Erythroblast (primary cell): Measurements from ENCODE around the gene VPS33B.
A peak's percentile ranks its signal among the peaks of the same experiment; 100 is the strongest.

Experiments
- DNase-seq, 2 experiments: peaks; one replicate each; lab custom pipeline; 2025; lab: John Stamatoyannopoulos, UW
- GATA1 ChIP-seq: IDR thresholded peaks from 2 replicates; pipeline ENCODE4 v1.6.1; 2011; ENCODE audit warnings: low read depth, mild to moderate bottlenecking, control low read depth, low read length, moderate library complexity
- POLR2A ChIP-seq: IDR thresholded peaks from 2 replicates; pipeline ENCODE4 v1.6.1; 2011; ENCODE audit warnings: mild to moderate bottlenecking, low read length

The VPS33B gene

DNA sequence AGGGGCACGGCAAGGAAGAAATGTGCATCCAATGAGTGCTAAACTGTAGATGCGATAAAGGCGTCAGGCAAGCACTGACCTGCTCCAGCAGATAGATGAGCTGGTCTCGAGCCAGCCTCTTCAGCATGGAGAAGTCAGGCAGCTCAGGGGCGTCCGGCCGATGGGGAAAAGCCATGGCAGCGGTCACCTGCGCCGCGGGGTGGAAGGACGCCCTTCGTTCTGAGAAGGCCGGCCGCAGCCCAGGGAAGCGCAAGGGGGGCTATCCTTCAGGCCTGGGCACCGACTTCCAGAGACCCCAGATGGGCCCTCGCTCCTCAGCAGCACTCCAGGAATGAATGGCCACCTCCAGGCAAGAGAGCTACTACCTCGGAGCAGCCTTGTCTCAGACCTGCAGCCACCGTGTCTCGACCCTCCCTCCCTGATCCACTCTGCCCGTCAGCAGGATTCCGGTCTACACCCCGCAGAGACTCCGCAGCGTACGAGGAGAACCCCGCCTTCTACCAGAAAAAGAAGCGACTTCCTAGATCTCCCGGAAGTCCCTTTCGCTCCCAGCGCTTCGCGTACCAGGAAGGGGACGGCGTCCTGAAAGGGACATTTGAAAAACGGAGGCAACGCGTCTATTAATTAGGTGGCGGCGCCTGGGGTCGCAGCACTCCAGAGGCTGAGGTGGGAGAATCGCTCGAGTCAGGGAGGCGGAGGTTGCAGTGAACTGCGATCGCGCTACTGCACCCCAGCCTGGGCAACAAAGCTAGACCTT is at the start of gene VPS33B:
Gene VPS33B (minus strand): TSS at position 520 of the 757 bp plus-strand sequence. CDS start 345 bp downstream, at position 175.
- DNase-seq = peak; percentile 87 to 88
- no peak for TF ChIP-seq GATA1
- TF ChIP-seq POLR2A = peak; percentile 77

DNA sequence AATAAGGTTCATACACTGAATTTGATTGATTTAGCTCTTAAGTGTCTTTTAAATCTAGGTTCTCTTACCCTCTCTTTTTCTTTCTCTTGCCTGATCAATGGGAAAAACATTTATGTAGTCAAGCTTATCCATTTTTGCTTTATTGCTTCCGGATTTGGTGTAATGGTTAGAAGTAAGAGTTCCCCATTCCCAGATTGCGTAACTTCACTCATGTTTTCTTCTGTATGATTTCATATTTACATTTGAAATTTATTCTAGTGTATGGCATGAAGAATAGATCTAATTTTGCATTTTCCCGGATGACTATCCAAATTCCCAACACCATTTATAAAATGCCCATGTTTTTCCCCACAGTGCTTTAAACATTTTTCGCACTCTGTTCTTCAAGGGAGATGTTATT is 49.8 kb upstream of the VPS33B start:
- no peak for DNase-seq
- TF ChIP-seq POLR2A (no peak), GATA1 (no peak)

- no peak for TF ChIP-seq GATA1
- no peak for TF ChIP-seq POLR2A
- no peak for DNase-seq
These were observed 48.5 kb upstream of the VPS33B start for GRCh38 chr15:91070872-91071271.

- DNase-seq = no peak
- TF ChIP-seq GATA1 = no peak
- TF ChIP-seq POLR2A = no peak
These were observed 46.6 kb upstream of the VPS33B start for GRCh38 chr15:91068966-91069365.

DNA sequence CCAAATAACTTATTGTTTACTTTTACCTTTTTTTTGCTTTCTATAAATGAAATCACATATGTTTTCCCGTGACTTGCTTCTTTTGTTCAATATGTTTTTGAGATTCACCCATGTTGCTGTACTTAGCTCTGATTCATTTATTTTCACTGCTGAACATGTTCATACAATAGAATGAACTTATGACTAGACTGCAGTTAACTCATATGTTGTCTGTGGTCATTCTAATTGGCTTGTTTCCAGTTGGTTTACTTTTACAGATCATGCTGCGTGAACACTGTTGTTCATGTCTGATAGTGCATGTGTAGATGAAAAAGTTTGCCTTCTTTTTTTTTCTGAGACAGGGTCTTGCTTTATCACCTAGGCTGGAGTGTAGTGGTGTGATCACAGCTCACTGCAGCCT is 46.0 kb upstream of the VPS33B start:
- DNase-seq = no peak
- TF ChIP-seq GATA1 = no peak
- TF ChIP-seq POLR2A = no peak

GRCh38 chr15:91067036-91067435 is 44.6 kb upstream of the VPS33B start:
- no peak for TF ChIP-seq GATA1
- no peak for TF ChIP-seq POLR2A
- no peak for DNase-seq

- DNase-seq = no peak
- TF ChIP-seq GATA1 (no peak), POLR2A (no peak)
These were observed 43.1 kb upstream of the VPS33B start for GRCh38 chr15:91065505-91065904.

DNA sequence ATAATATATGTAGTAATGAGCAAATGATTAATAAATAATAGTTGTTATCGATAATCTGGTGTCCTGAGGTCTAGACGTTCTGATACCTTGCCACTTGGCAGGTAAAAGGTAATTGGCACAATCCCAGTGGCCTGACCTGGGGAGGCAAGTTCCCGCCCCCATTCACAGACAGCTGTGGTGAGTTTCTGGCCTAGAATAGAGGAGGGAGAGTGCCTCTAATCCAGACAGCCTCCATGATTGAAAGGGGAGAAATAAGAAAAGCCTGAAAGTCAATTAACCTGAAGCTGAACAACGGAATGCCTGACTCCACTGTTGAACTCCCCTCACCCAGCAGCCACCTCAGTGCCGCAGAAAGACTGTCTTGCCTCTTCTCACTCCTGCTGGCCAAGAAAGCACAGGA is 39.6 kb upstream of the VPS33B start:
- TF ChIP-seq GATA1 = no peak
- TF ChIP-seq POLR2A = no peak
- no peak for DNase-seq

DNA sequence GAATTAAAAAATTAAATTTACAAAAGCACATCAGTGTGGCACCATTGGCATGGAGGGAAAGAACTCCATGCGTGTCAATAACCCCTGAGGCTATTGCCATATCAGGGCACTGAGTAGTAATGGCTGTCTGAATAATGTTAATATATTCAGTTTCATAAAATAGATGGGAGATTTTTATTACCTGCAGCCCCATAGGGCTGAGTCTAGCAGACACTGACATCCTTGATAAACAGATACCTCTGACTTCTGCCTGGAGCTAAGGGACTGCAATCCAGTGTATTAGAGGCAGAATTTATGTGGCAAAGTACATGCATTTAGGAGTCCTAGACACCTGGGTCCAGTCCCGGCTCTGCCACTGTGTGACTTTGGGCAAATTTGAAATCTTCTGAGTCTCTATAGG is 38.8 kb upstream of the VPS33B start:
- TF ChIP-seq GATA1 (no peak), POLR2A (no peak)
- DNase-seq = no peak

GRCh38 chr15:91055548-91056331 is 33.3 kb upstream of the VPS33B start:
- TF ChIP-seq GATA1 = no peak
- no peak for TF ChIP-seq POLR2A
- peak; percentile 37 to 54 for DNase-seq

GRCh38 chr15:91054816-91055215 is 32.4 kb upstream of the VPS33B start:
- no peak for DNase-seq
- no peak for TF ChIP-seq GATA1
- no peak for TF ChIP-seq POLR2A

DNA sequence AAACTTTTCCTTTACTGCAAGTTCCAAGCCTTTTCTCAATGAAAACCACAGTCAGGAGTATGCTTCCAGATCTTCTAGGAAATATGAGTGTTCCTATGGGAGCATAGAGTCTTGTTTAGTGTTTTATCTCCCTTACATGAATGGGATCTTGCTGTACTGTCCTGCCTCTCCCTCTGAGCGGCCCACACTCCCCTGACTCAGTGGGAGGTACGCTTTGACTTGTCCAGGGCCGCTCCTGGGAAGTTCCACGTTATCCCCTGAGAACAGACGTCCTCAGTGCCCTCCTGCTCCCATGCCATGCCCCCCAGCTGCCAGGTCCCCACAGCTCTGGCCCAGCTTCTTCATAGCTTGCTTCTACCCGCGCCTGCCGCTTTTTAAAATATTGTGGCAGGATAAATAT is 28.9 kb upstream of the VPS33B start:
- no peak for DNase-seq
- TF ChIP-seq GATA1 (no peak), POLR2A (no peak)

DNA sequence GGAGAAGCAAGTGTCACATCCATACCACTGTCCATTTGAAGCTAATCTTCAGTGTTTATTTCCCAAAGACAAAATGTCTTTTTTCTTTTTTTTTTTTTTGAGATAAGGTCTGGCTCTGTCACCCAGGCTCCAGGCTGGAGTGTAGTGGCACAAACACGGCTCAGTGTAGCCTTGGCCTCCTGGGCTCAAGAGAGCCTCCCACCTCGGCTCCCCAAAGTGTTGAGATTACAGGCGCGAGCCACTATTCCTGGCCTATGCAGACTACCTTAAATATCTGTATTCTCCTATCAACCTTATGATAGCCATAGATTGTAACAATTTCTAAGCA is 27.7 kb upstream of the VPS33B start:
- no peak for DNase-seq
- TF ChIP-seq GATA1 (no peak), POLR2A (no peak)

DNA sequence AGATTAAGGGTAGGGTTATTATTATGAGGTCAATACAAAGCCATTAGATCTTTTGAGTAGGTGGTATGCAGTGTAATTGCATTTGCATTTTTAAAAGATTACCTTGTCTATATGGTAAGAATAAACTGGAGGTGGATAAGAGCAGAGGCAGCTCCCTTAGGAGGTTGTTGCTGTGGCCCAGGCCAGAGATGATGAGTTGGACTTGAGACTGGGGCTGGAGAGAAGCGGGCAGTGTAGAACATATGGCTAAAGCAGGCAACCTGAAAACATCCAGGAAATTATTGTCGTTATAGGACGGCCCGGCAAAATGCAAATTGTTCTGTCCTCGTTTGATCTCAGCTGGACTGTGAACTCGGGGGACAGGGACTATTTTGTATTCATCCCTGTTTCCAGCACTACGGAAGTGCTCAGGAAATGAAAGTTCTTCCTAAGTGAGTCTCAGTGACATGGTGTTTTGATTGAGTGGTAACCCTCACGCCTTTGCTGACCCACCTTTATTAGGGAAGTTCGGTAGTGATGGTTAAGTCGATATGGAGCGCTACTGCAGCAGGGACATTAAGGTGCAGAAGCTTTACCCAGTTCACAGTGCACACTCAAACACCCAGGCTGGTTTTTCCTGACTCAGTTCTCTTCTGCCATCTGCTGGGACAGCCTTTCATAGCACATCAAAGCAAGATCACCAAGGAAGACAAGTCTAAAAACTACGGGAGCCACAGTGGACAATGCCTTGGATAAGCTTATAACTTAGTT is 27.2 kb upstream of the VPS33B start:
- DNase-seq = peak; percentile 74 to 82

More for the DNA sequence above, 27.2 kb upstream of the VPS33B start:
- TF ChIP-seq POLR2A (no peak), GATA1 (no peak)
